Dedifferentiated amniotic fluid mesenchymal stem cell (primary cell): ENCODE data around the gene PPM1H.
"Not testable (repeated sequence)": the region's sequence is repeated elsewhere in the genome, so short reads cannot be mapped to it uniquely, and the experiment has no call there.

ENCODE experiments used
- DNase-seq: peaks from one replicate; pipeline ENCODE4 v3.0.0-alpha.2; 2016; ENCODE audit errors: extremely low spot score

PPM1H gene

GRCh38 chr12:62943779-62944395, 8.9 kb upstream of the PPM1H start:
- no peak for DNase-seq

- DNase-seq = not testable (repeated sequence)
Observed at GRCh38 chr12:62942316-62942715, 7.4 kb upstream of the PPM1H start.

GRCh38 chr12:62934239-62934798, 631 bp downstream of the PPM1H start:
- DNase-seq = peak; percentile 29

GRCh38 chr12:62933602-62934238, 1.2 kb downstream of the PPM1H start:
- no peak for DNase-seq

- DNase-seq = no peak
Observed at GRCh38 chr12:62933220-62933601, 1.7 kb downstream of the PPM1H start.

- no peak for DNase-seq
Observed at GRCh38 chr12:62931477-62931876, 3.5 kb downstream of the PPM1H start.

- no peak for DNase-seq
Observed at GRCh38 chr12:62930546-62931425, 4.2 kb downstream of the PPM1H start.

GRCh38 chr12:62928632-62929031, 6.3 kb downstream of the PPM1H start:
- DNase-seq = no peak

- no peak for DNase-seq
Observed at GRCh38 chr12:62925680-62926079, 9.3 kb downstream of the PPM1H start.

- DNase-seq = no peak
Observed at GRCh38 chr12:62924084-62924483, 10.9 kb downstream of the PPM1H start.

GRCh38 chr12:62922539-62922938, 12.4 kb downstream of the PPM1H start:
- no peak for DNase-seq

- peak; percentile 62 for DNase-seq
Observed at GRCh38 chr12:62919838-62920237, 15.1 kb downstream of the PPM1H start.

- DNase-seq = no peak
Observed at GRCh38 chr12:62917926-62918325, 17.0 kb downstream of the PPM1H start.

- no peak for DNase-seq
Observed at GRCh38 chr12:62916632-62917425, 18.1 kb downstream of the PPM1H start.

- no peak for DNase-seq
Observed at GRCh38 chr12:62915204-62915529, 19.8 kb downstream of the PPM1H start.

GRCh38 chr12:62914443-62915203, 20.3 kb downstream of the PPM1H start:
- DNase-seq = no peak

- DNase-seq = no peak
Observed at GRCh38 chr12:62913380-62913779, 21.6 kb downstream of the PPM1H start.

- DNase-seq = no peak
Observed at GRCh38 chr12:62912644-62913043, 22.3 kb downstream of the PPM1H start.

GRCh38 chr12:62911286-62911685, 23.7 kb downstream of the PPM1H start:
- no peak for DNase-seq

GRCh38 chr12:62910549-62911169, 24.3 kb downstream of the PPM1H start:
- DNase-seq = no peak

GRCh38 chr12:62909340-62909739, 25.6 kb downstream of the PPM1H start:
- no peak for DNase-seq
